Stimulated activated CD8-positive, alpha-beta memory T cell treated with anti-CD3 and anti-CD28 coated beads, Interleukin-4, amount 100 ng/mL, for 24 hours (primary cell): ENCODE data around the gene NUP54.

Experiments
- DNase-seq: peaks from one replicate; pipeline ENCODE4 v3.0.0-alpha.2; 2020; ENCODE audit warnings: low read depth

NUP54 gene

GRCh38 chr4:76072760-76073159 lies 75.4 kb downstream of the NUP54 start:
- DNase-seq: no peak

GRCh38 chr4:76067652-76068286 lies 80.4 kb downstream of the NUP54 start:
- peak; percentile 51 for DNase-seq

GRCh38 chr4:76066546-76066945 lies 81.7 kb downstream of the NUP54 start:
- no peak for DNase-seq
